GM18508 (cell line): ENCODE results near the gene TCEA2.

Experiments used
- ATAC-seq: cut with Tn5 transposase; IDR thresholded peaks from one replicate; pipeline ENCODE4 v1.9.1; 2021; ENCODE audit warnings: moderate number of reproducible peaks; ENCODE audit not compliant: insufficient read depth, unreplicated experiment

Gene TCEA2

GRCh38 chr20:64062596-64063388 is at the start of gene TCEA2:
Gene TCEA2, plus strand, starts transcription at chr20:64063198. Its CDS starts 115 bp downstream, at chr20:64063313.
- ATAC-seq, result no peak

- ATAC-seq, result no peak
Observed at GRCh38 chr20:64015635-64016034, 47.4 kb upstream of the TCEA2 start.

- no peak for ATAC-seq
Observed at GRCh38 chr20:64021124-64021975, 41.6 kb upstream of the TCEA2 start.

GRCh38 chr20:64022671-64023360 is 40.2 kb upstream of the TCEA2 start:
- ATAC-seq, result no peak

- no peak for ATAC-seq
Observed at GRCh38 chr20:64023361-64024140, 39.4 kb upstream of the TCEA2 start.

GRCh38 chr20:64024141-64024990 is 38.6 kb upstream of the TCEA2 start:
- ATAC-seq, result no peak

- ATAC-seq, result no peak
Observed at GRCh38 chr20:64025101-64025825, 37.7 kb upstream of the TCEA2 start.

GRCh38 chr20:64025826-64026412 is 37.1 kb upstream of the TCEA2 start:
- no peak for ATAC-seq

GRCh38 chr20:64027981-64028685 is 34.9 kb upstream of the TCEA2 start:
- ATAC-seq, result no peak

- no peak for ATAC-seq
Observed at GRCh38 chr20:64029293-64030117, 33.5 kb upstream of the TCEA2 start.

GRCh38 chr20:64030371-64031134 is 32.4 kb upstream of the TCEA2 start:
- no peak for ATAC-seq

- no peak for ATAC-seq
Observed at GRCh38 chr20:64031822-64032314, 31.1 kb upstream of the TCEA2 start.

- no peak for ATAC-seq
Observed at GRCh38 chr20:64032706-64033624, 30.0 kb upstream of the TCEA2 start.

GRCh38 chr20:64033981-64034493 is 29.0 kb upstream of the TCEA2 start:
- no peak for ATAC-seq
